GM19239 (cell line): ENCODE data around the gene KDM2A.

ENCODE experiments used
- DNase-seq: peaks from one replicate; pipeline ENCODE4 v3.0.0; 2011; ENCODE audit warnings: low spot score; ENCODE audit not compliant: insufficient read length
- FAIRE-seq: peaks from 2 replicates; lab custom pipeline; 2011; peaks lifted over from hg19 to GRCh38; lab: Jason Lieb, UNC

KDM2A gene

GRCh38 chr11:67118801-67119584, at the start of gene KDM2A:
Gene KDM2A, plus strand, starts transcription at chr11:67119263. Its CDS starts 2,054 bp downstream, at chr11:67121317.
- FAIRE-seq (peak; percentile 62), DNase-seq (peak; percentile 99)

GRCh38 chr11:67071420-67072284, 47.4 kb upstream of the KDM2A start:
- DNase-seq, result peak; percentile 90
- FAIRE-seq, result no peak

- FAIRE-seq (no peak), DNase-seq (no peak)
Measured at GRCh38 chr11:67072295-67072694, 46.8 kb upstream of the KDM2A start.

GRCh38 chr11:67073908-67074307, 45.2 kb upstream of the KDM2A start:
- FAIRE-seq (no peak), DNase-seq (no peak)

GRCh38 chr11:67076202-67076601, 42.9 kb upstream of the KDM2A start:
- FAIRE-seq, result no peak
- DNase-seq, result no peak

- no peak for FAIRE-seq
Measured at GRCh38 chr11:67079065-67079705, 39.9 kb upstream of the KDM2A start.

GRCh38 chr11:67082071-67082791, 36.8 kb upstream of the KDM2A start:
- DNase-seq, result no peak
- no peak for FAIRE-seq

More at GRCh38 chr11:67079065-67079705, 39.9 kb upstream of the KDM2A start:
- DNase-seq, result no peak

- DNase-seq (no peak), FAIRE-seq (no peak)
Measured at GRCh38 chr11:67083786-67084366, 35.2 kb upstream of the KDM2A start.

GRCh38 chr11:67085617-67086016, 33.4 kb upstream of the KDM2A start:
- no peak for DNase-seq
- no peak for FAIRE-seq

- DNase-seq, result no peak
- no peak for FAIRE-seq
Measured at GRCh38 chr11:67090717-67091116, 28.3 kb upstream of the KDM2A start.

GRCh38 chr11:67095214-67095507, 23.9 kb upstream of the KDM2A start:
- no peak for DNase-seq
- no peak for FAIRE-seq

- DNase-seq (no peak), FAIRE-seq (no peak)
Measured at GRCh38 chr11:67098799-67099429, 20.1 kb upstream of the KDM2A start.

- DNase-seq (no peak), FAIRE-seq (peak; percentile 45)
Measured at GRCh38 chr11:67099831-67100324, 19.2 kb upstream of the KDM2A start.

- no peak for DNase-seq
- FAIRE-seq, result no peak
Measured at GRCh38 chr11:67102664-67103063, 16.4 kb upstream of the KDM2A start.

GRCh38 chr11:67105964-67106363, 13.1 kb upstream of the KDM2A start:
- no peak for DNase-seq

GRCh38 chr11:67111261-67111660, 7.8 kb upstream of the KDM2A start:
- FAIRE-seq, result no peak
- no peak for DNase-seq

More at GRCh38 chr11:67105964-67106363, 13.1 kb upstream of the KDM2A start:
- FAIRE-seq, result no peak

- peak; percentile 49 for DNase-seq
- peak; percentile 55 for FAIRE-seq
Measured at GRCh38 chr11:67113231-67113721, 5.8 kb upstream of the KDM2A start.

- no peak for FAIRE-seq
- DNase-seq, result no peak
Measured at GRCh38 chr11:67114275-67114896, 4.7 kb upstream of the KDM2A start.

GRCh38 chr11:67116758-67117105, 2.3 kb upstream of the KDM2A start:
- DNase-seq (no peak), FAIRE-seq (no peak)
